ENCODE results near the gene YIPF2. TPM values are rescaled to one million over a fixed set of nuclear protein-coding genes. Genes with fewer than 3 reads are reported as not detected.
"Not testable (repeated sequence)": the region's sequence is repeated elsewhere in the genome, so short reads cannot be mapped to it uniquely, and the experiment has no call there.

YIPF2 gene
- total RNA-seq, 1 experiment from 2014 or later = 82.8 TPM

- Histone ChIP-seq H3K36me3 (peaks cover 8% of the 10 kb centered on the region), H3K9me3 (no peaks in the 10 kb centered on the region), H3K4me3 (no peak overlapping the region), H3K27me3 (no peaks in the 10 kb centered on the region)
- no peak for DNase-seq
Observed at GRCh38 chr19:10892256-10892655, 36.2 kb downstream of the YIPF2 start.

GRCh38 chr19:10891405-10892086, 36.9 kb downstream of the YIPF2 start:
- no peak overlapping the region for H3K4me3 ChIP-seq
- DNase-seq = no peak
- no peaks in the 10 kb centered on the region for H3K9me3 ChIP-seq
- peaks cover 8% of the 10 kb centered on the region for H3K36me3 ChIP-seq
- H3K27me3 ChIP-seq = no peaks in the 10 kb centered on the region

- Histone ChIP-seq H3K9me3 (no peaks in the 10 kb centered on the region), H3K27me3 (no peaks in the 10 kb centered on the region), H3K4me3 (no peak overlapping the region), H3K36me3 (peaks cover 8% of the 10 kb centered on the region)
- DNase-seq = no peak
Observed at GRCh38 chr19:10889880-10890279, 38.6 kb downstream of the YIPF2 start.

- Histone ChIP-seq H3K9me3 (no peaks in the 10 kb centered on the region), H3K27me3 (no peaks in the 10 kb centered on the region), H3K36me3 (no peaks in the 10 kb centered on the region; the same call in none of the 2 replicates), H3K4me3 (no peak overlapping the region)
- no peak for DNase-seq
Observed at GRCh38 chr19:10888421-10888866, 40.0 kb downstream of the YIPF2 start.

GRCh38 chr19:10887616-10888367, 40.6 kb downstream of the YIPF2 start:
- no peaks in the 10 kb centered on the region for H3K27me3 ChIP-seq
- H3K36me3 ChIP-seq = peaks cover 3% of the 10 kb centered on the region
- no peak overlapping the region for H3K4me3 ChIP-seq
- DNase-seq = peak; percentile 46
- no peaks in the 10 kb centered on the region for H3K9me3 ChIP-seq

- Histone ChIP-seq H3K36me3 (peaks cover 7% of the 10 kb centered on the region), H3K9me3 (no peaks in the 10 kb centered on the region), H3K4me3 (no peak overlapping the region), H3K27me3 (no peaks in the 10 kb centered on the region)
- DNase-seq = no peak
Observed at GRCh38 chr19:10885201-10886169, 43.0 kb downstream of the YIPF2 start.

GRCh38 chr19:10884274-10884673, 44.2 kb downstream of the YIPF2 start:
- Histone ChIP-seq H3K9me3 (no peaks in the 10 kb centered on the region), H3K27me3 (no peaks in the 10 kb centered on the region), H3K4me3 (no peak overlapping the region), H3K36me3 (peaks cover 12% of the 10 kb centered on the region)
- peak; percentile 59 for DNase-seq

GRCh38 chr19:10882108-10882457, 46.4 kb downstream of the YIPF2 start:
- H3K36me3 ChIP-seq = peaks cover 13% of the 10 kb centered on the region
- H3K27me3 ChIP-seq = no peaks in the 10 kb centered on the region
- H3K4me3 ChIP-seq = no peak overlapping the region
- no peaks in the 10 kb centered on the region for H3K9me3 ChIP-seq
- DNase-seq = no peak

- no peak overlapping the region for H3K4me3 ChIP-seq
- H3K9me3 ChIP-seq = no peaks in the 10 kb centered on the region
- DNase-seq = no peak
- peaks cover 16% of the 10 kb centered on the region for H3K36me3 ChIP-seq
- no peaks in the 10 kb centered on the region for H3K27me3 ChIP-seq
Observed at GRCh38 chr19:10881403-10882107, 46.9 kb downstream of the YIPF2 start.

GRCh38 chr19:10878253-10878652, 50.2 kb downstream of the YIPF2 start:
- H3K27me3 ChIP-seq = no peaks in the 10 kb centered on the region
- no peak for DNase-seq
- peaks cover 32% of the 10 kb centered on the region for H3K36me3 ChIP-seq
- peak overlapping the region; percentile 2; the same call in 1 of the 2 replicates for H3K4me3 ChIP-seq
- no peaks in the 10 kb centered on the region for H3K9me3 ChIP-seq

GRCh38 chr19:10877608-10878007, 50.8 kb downstream of the YIPF2 start:
- not testable (repeated sequence) for H3K9me3 ChIP-seq, DNase-seq, H3K4me3 ChIP-seq, H3K27me3 ChIP-seq
- peaks cover 33% of the 10 kb centered on the region for H3K36me3 ChIP-seq

- no peaks in the 10 kb centered on the region for H3K27me3 ChIP-seq
- no peaks in the 10 kb centered on the region for H3K9me3 ChIP-seq
- DNase-seq = peak; percentile 38
- H3K36me3 ChIP-seq = peaks cover 33% of the 10 kb centered on the region
- no peak overlapping the region for H3K4me3 ChIP-seq
Observed at GRCh38 chr19:10876459-10877240, 51.8 kb downstream of the YIPF2 start.

- no peak for DNase-seq
- H3K36me3 ChIP-seq = peaks cover 24% of the 10 kb centered on the region
- H3K9me3 ChIP-seq = no peaks in the 10 kb centered on the region
- no peaks in the 10 kb centered on the region for H3K27me3 ChIP-seq
- H3K4me3 ChIP-seq = no peak overlapping the region
Observed at GRCh38 chr19:10874024-10874423, 54.4 kb downstream of the YIPF2 start.

GRCh38 chr19:10872546-10873107, 55.8 kb downstream of the YIPF2 start:
- H3K4me3 ChIP-seq = peak overlapping the region; percentile 64
- H3K27me3 ChIP-seq = no peaks in the 10 kb centered on the region
- no peak for DNase-seq
- H3K36me3 ChIP-seq = peaks cover 24% of the 10 kb centered on the region
- no peaks in the 10 kb centered on the region for H3K9me3 ChIP-seq

Measured in MG63 (cell line).